ENCODE results near the gene ELOA. TPM values are rescaled to one million over a fixed set of nuclear protein-coding genes. Genes with fewer than 3 reads are reported as not detected.

ELOA gene
- total RNA-seq, 1 donor from 2014 or later: 66.2 TPM

DNA sequence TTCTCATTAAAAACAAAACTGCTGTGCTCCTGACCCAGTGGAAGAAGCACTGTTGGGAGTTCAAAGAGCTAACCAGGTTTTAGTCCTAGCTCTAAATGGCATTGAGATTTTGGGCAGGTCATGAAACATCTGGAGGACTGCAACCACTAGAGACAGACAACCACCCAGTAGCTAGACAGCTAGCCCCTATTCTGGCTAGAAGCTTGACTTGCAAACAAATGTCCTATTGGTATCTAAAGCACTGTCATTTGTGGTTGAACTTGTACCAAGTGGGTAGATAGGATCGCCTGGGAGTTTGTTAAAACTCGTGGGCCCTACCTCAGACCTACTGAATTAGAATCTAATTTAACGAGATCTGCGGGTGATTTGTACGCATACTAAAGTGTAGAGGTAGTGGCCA, 44.8 kb upstream of the ELOA start:
- Histone ChIP-seq H3K4me3 (no peak overlapping the region), H3K9me3 (no peaks in the 10 kb centered on the region), H3K36me3 (peaks cover 92% of the 10 kb centered on the region), H3K4me1 (peaks cover 37% of the 10 kb centered on the region), H3K27ac (no peak overlapping the region), H3K27me3 (no peaks in the 10 kb centered on the region)
- TF ChIP-seq, protein P1, sequence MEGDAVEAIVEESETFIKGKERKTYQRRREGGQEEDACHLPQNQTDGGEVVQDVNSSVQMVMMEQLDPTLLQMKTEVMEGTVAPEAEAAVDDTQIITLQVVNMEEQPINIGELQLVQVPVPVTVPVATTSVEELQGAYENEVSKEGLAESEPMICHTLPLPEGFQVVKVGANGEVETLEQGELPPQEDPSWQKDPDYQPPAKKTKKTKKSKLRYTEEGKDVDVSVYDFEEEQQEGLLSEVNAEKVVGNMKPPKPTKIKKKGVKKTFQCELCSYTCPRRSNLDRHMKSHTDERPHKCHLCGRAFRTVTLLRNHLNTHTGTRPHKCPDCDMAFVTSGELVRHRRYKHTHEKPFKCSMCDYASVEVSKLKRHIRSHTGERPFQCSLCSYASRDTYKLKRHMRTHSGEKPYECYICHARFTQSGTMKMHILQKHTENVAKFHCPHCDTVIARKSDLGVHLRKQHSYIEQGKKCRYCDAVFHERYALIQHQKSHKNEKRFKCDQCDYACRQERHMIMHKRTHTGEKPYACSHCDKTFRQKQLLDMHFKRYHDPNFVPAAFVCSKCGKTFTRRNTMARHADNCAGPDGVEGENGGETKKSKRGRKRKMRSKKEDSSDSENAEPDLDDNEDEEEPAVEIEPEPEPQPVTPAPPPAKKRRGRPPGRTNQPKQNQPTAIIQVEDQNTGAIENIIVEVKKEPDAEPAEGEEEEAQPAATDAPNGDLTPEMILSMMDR (IDR thresholded peaks at IDR 0.05): no peak
- ATAC-seq (no peak), DNase-seq (no peak)
- intact Hi-C loops (cut with DNase I): no loop called here

DNA sequence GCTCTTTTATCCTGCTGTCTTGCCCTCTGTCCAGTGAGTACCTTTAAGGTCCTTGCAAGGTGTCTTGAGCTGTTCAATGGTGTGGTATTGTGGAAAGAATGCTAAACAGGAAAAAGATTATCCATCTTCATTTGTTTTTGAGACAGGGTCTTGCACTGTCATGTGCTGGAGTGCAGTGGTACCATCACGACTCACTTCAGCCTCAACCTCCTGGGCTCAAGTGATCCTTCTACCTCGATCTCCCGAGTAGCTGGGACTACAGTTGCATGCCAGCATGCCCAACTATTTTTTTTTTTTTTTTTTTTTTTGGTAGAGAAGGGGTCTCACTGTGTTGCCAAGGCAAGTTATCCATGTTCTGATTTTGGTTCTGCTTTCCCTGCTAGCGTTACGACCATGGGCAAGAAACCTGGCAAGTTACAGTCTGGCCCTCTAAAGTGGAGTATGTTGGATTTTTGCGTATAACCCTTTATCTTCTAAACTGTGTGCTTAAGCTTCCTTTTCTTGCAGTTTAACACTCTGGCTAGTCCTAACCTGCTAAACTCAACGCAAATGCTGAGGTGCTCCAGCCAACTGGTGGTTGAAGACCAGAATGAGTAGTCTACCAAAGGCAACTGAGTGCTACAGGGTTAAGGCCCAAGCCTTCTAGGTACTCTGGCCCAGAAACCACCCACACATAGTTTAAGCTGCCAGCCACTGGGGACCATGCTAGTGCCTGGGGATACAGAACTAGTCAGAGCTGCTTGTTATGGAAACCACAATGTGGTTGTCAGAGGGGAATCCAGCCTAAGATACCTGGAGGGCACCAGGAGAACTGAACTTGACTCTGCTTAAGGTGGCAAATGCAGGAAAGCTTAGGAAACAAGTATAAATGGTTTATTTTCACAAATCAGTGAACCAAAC, 43.7 kb upstream of the ELOA start:
- Histone ChIP-seq H3K27ac (no peak overlapping the region), H3K4me3 (no peak overlapping the region), H3K36me3 (peaks cover 88% of the 10 kb centered on the region), H3K27me3 (no peaks in the 10 kb centered on the region), H3K4me1 (peaks cover 26% of the 10 kb centered on the region), H3K9me3 (no peaks in the 10 kb centered on the region)
- intact Hi-C loops (cut with DNase I): no loop called here
- TF ChIP-seq, protein P1 (IDR thresholded peaks at IDR 0.05): no peak
- DNase-seq: no peak
- ATAC-seq: no peak

DNA sequence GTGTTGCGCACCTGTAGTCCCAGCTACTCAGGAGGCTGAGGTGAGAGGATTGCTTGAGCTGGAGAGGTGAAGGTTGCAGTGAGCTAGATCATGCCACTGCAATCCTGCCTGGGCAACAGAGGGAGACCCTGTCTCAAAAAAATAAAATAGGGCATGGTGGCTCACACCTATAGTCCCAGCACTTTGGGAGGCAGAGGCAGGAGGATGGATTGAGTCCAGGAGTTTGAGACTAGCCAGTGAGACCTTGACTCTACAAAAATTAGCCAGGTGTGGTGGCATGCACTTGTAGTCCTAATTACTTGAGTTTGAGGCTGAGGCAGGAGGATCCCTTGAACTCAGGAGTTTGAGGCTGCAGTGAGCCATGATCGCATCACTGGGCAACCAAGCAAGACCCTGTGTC, 42.0 kb upstream of the ELOA start:
- DNase-seq (no peak), ATAC-seq (no peak)
- no peaks in the 10 kb centered on the region for H3K27me3 ChIP-seq
- H3K36me3 ChIP-seq: peaks cover 74% of the 10 kb centered on the region
- intact Hi-C loops (cut with DNase I): no loop called here
- TF ChIP-seq, protein P1 (IDR thresholded peaks at IDR 0.05): no peak
- H3K27ac ChIP-seq: no peak overlapping the region
- H3K9me3 ChIP-seq: no peaks in the 10 kb centered on the region
- peaks cover 14% of the 10 kb centered on the region for H3K4me1 ChIP-seq
- H3K4me3 ChIP-seq: no peak overlapping the region

DNA sequence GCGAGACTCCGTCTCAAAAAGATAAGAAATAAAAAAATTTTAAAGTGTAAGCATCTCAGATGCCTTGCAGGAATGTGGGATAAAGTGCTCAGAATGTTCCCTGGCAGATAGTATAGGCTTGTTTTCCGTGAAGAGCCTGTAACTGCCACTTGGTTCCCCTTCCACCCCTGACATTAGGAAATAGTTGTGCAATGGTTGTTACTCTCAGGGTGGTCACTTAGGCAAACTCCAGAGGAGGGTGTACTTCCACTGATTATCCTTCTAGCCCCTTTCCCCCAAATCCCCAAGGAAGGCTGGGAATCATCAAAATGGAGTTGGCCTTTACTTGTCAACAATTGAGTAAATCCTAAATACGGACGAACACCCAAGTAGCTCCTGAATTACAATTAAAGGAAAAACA, 41.3 kb upstream of the ELOA start:
- peak; percentile 43 for ATAC-seq
- Histone ChIP-seq H3K27ac (no peak overlapping the region), H3K36me3 (peaks cover 67% of the 10 kb centered on the region), H3K4me3 (no peak overlapping the region), H3K4me1 (peaks cover 14% of the 10 kb centered on the region), H3K27me3 (no peaks in the 10 kb centered on the region), H3K9me3 (no peaks in the 10 kb centered on the region)
- intact Hi-C loops (cut with DNase I): no loop called here
- TF ChIP-seq, protein P1 (IDR thresholded peaks at IDR 0.05): no peak
- DNase-seq: no peak

DNA sequence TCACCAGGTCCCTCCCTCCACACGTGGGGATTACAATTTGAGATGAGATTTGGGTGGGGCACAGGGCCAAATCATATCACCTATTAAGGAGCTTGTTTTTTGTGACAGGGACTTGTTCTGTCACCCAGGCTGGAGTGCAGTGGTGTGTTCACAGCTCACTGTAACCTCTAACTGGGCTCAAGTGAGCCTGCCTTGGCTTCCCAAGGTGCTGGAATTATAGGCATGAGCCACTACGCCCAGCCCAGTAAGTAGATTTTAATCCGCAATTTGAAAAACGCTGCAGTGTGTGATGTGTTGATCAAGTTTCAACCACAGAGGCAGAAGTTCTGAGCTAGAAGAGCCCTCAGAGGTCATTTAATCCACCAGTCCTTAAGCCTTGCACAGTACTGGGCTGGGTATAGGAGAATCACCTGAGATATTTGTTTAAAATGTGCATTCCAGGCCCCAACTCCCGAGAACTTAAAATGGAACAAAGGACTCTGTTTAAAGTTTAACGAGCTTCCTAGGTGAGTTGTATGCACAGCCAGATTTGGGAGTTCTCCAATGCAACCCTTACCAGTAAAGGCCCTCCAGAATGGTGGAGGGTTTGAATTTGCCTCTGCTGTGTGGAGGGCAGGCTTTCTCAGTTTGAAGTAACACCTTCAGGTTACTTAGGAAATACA, 38.3 kb upstream of the ELOA start:
- DNase-seq (no peak), ATAC-seq (peak; percentile 88)
- intact Hi-C loops (cut with DNase I): no loop called here

More for the DNA sequence above, 38.3 kb upstream of the ELOA start:
- TF ChIP-seq, protein P1 (IDR thresholded peaks at IDR 0.05): no peak
- H3K9me3 ChIP-seq: no peaks in the 10 kb centered on the region
- peak overlapping the region; percentile 30 for H3K27ac ChIP-seq
- H3K4me1 ChIP-seq: peaks cover 8% of the 10 kb centered on the region
- H3K27me3 ChIP-seq: no peaks in the 10 kb centered on the region
- peaks cover 38% of the 10 kb centered on the region for H3K36me3 ChIP-seq
- no peak overlapping the region for H3K4me3 ChIP-seq

Data from upper lobe of right lung (tissue), 1 donor.